ENCODE measurements around the gene TMEM259. TPM values are rescaled to one million over a fixed set of nuclear protein-coding genes. Genes with fewer than 3 reads are reported as not detected.

Gene TMEM259
- total RNA-seq, 1 donor from 2014 or later = 157 TPM

GRCh38 chr19:1019980-1020867 is 699 bp downstream of the TMEM259 start:
- Mint-ChIP-seq H3K4me3 (ENCODE audit: unreplicated experiment) (peak overlapping the region; percentile 84), H3K4me1 (ENCODE audit: unreplicated experiment) (peaks cover 44% of the 10 kb centered on the region), H3K9me3 (ENCODE audit: unreplicated experiment) (no peaks in the 10 kb centered on the region), H3K27ac (ENCODE audit: unreplicated experiment) (peak overlapping the region; percentile 80), H3K27me3 (ENCODE audit: unreplicated experiment) (no peaks in the 10 kb centered on the region), H3K36me3 (ENCODE audit: unreplicated experiment) (no peaks in the 10 kb centered on the region)
- DNase-seq (ENCODE audit: extremely low spot score, unreplicated experiment) = no peak
- no peak for TF ChIP-seq CTCF (IDR thresholded peaks at IDR 0.05)

DNA sequence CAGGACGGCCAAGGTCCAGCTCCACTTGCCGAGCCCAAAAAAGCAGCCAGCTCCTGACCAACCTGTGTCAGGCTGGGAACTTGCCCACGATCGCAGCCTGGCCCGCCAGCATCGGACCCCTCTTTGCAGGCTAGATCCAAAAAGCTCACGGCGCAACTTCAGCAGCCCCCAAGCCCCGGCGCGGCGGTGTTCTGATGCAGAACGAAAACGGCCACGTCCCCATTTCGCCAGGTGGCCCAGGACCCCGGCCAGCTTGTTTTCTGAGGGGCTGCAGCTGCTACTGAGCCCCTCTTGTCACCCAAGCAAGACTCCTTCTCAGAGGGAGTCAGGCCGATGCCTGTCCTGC is 1.3 kb downstream of the TMEM259 start:
- H3K27ac Mint-ChIP-seq (ENCODE audit: unreplicated experiment) = peak overlapping the region; percentile 80
- H3K36me3 Mint-ChIP-seq (ENCODE audit: unreplicated experiment) = no peaks in the 10 kb centered on the region
- no peaks in the 10 kb centered on the region for H3K27me3 Mint-ChIP-seq (ENCODE audit: unreplicated experiment)
- H3K4me3 Mint-ChIP-seq (ENCODE audit: unreplicated experiment) = peak overlapping the region; percentile 84
- no peak for TF ChIP-seq CTCF (IDR thresholded peaks at IDR 0.05)
- peaks cover 44% of the 10 kb centered on the region for H3K4me1 Mint-ChIP-seq (ENCODE audit: unreplicated experiment)
- H3K9me3 Mint-ChIP-seq (ENCODE audit: unreplicated experiment) = no peaks in the 10 kb centered on the region
- DNase-seq (ENCODE audit: extremely low spot score, unreplicated experiment) = no peak

GRCh38 chr19:1018932-1019615 is 1.8 kb downstream of the TMEM259 start:
- DNase-seq (ENCODE audit: extremely low spot score, unreplicated experiment) = no peak
- TF ChIP-seq CTCF (IDR thresholded peaks at IDR 0.05) = no peak
- Mint-ChIP-seq H3K4me1 (ENCODE audit: unreplicated experiment) (peaks cover 44% of the 10 kb centered on the region), H3K27ac (ENCODE audit: unreplicated experiment) (peak overlapping the region; percentile 18), H3K36me3 (ENCODE audit: unreplicated experiment) (peaks cover 2% of the 10 kb centered on the region), H3K27me3 (ENCODE audit: unreplicated experiment) (no peaks in the 10 kb centered on the region), H3K4me3 (ENCODE audit: unreplicated experiment) (peak overlapping the region; percentile 84), H3K9me3 (ENCODE audit: unreplicated experiment) (no peaks in the 10 kb centered on the region)

DNA sequence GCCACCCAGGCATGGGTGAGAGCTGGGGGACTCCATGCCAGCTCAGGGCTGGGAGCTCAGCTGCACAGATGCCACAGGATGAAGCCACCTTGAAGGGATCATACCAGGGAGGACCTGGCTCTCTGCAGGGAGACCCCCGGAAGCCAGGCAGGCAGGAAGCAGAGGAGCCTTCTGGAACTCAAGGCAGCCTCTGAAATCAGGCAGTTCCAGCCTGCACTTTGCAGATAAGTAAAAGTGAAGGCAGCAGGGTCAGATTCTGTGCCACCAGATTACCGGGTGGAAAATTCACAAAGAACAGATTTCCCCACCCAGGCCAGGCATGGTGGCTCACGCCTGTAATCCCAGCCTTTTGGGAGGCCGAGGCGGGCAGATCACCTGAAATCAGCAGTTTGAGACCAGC is 2.5 kb downstream of the TMEM259 start:
- no peak for DNase-seq (ENCODE audit: extremely low spot score, unreplicated experiment)
- Mint-ChIP-seq H3K27me3 (ENCODE audit: unreplicated experiment) (no peaks in the 10 kb centered on the region), H3K27ac (ENCODE audit: unreplicated experiment) (peak overlapping the region; percentile 18), H3K4me3 (ENCODE audit: unreplicated experiment) (peak overlapping the region; percentile 84), H3K9me3 (ENCODE audit: unreplicated experiment) (no peaks in the 10 kb centered on the region), H3K4me1 (ENCODE audit: unreplicated experiment) (peaks cover 44% of the 10 kb centered on the region), H3K36me3 (ENCODE audit: unreplicated experiment) (peaks cover 2% of the 10 kb centered on the region)
- TF ChIP-seq CTCF (IDR thresholded peaks at IDR 0.05) = no peak

GRCh38 chr19:1017906-1018305 is 3.0 kb downstream of the TMEM259 start:
- Mint-ChIP-seq H3K27ac (ENCODE audit: unreplicated experiment) (peak overlapping the region; percentile 18), H3K4me3 (ENCODE audit: unreplicated experiment) (no peak overlapping the region), H3K4me1 (ENCODE audit: unreplicated experiment) (peaks cover 44% of the 10 kb centered on the region), H3K36me3 (ENCODE audit: unreplicated experiment) (peaks cover 2% of the 10 kb centered on the region), H3K9me3 (ENCODE audit: unreplicated experiment) (no peaks in the 10 kb centered on the region), H3K27me3 (ENCODE audit: unreplicated experiment) (no peaks in the 10 kb centered on the region)
- TF ChIP-seq CTCF (IDR thresholded peaks at IDR 0.05) = no peak
- no peak for DNase-seq (ENCODE audit: extremely low spot score, unreplicated experiment)
